CD4-positive, alpha-beta memory T cell (primary cell): ENCODE results near the gene SEPHS1. TPM values are rescaled to one million over a fixed set of nuclear protein-coding genes. Genes with fewer than 3 reads are reported as not detected.

Experiments
- CTCF ChIA-PET: fragments of 350-600 bp; sonication (Branson Sonifier 250); formaldehyde crosslinking; loops from one replicate; lab custom pipeline; 2021; ENCODE audit warnings: inconsistent platforms; ENCODE audit not compliant: partially characterized antibody; lab: Charles Lee
- POLR2A ChIA-PET: fragments of 350-600 bp; sonication (Branson Sonifier 250); formaldehyde crosslinking; loops from one replicate; lab custom pipeline; 2021; ENCODE audit not compliant: partially characterized antibody; lab: Charles Lee
- DNase-seq, 5 donors: peaks; one replicate each; pipeline versions ENCODE4 v3.0.0 to v3.0.0-alpha.2; 2020 to 2022; ENCODE audit warnings: mixed read lengths in 1 of 5
- H3K27ac ChIP-seq: one replicate; pipeline ENCODE4 v1.7.0; 2013; ENCODE audit warnings: low read depth, low read length
- H3K27me3 ChIP-seq: 2 replicates; pipeline ENCODE4 v1.7.0; 2013; ENCODE audit warnings: mild to moderate bottlenecking, low read length, moderate library complexity; ENCODE audit not compliant: insufficient read depth
- H3K36me3 ChIP-seq: 2 replicates; pipeline ENCODE4 v1.7.0; 2013; ENCODE audit warnings: mild to moderate bottlenecking, low read length, moderate library complexity; ENCODE audit not compliant: insufficient read depth
- H3K4me1 ChIP-seq: 2 replicates; pipeline ENCODE4 v1.7.0; 2013; ENCODE audit warnings: mild to moderate bottlenecking, low read length, moderate library complexity; ENCODE audit not compliant: insufficient read depth
- H3K4me3 ChIP-seq, 2 donors: one replicate each; pipeline ENCODE4 v1.7.0; 2013; ENCODE audit warnings: low read length in 2 of 2, mild to moderate bottlenecking in 1 of 2
- H3K9me3 ChIP-seq, 2 donors: one replicate each; pipeline ENCODE4 v1.7.0; 2013; ENCODE audit warnings: low read length in 2 of 2, control low read depth in 1 of 2; ENCODE audit not compliant: control insufficient read depth in 1 of 2
- H3K27ac Mint-ChIP-seq, 7 donors: one replicate each; pipeline ENCODE4 v1.8.0; 2020 to 2021; ENCODE audit warnings: mixed read lengths in 7 of 7, mild to moderate bottlenecking in 6 of 7, inconsistent platforms in 3 of 7, moderate library complexity in 3 of 7
- H3K27me3 Mint-ChIP-seq, 2 donors: one replicate each; pipeline ENCODE4 v1.8.0; 2020 to 2021; ENCODE audit warnings: mixed read lengths in 2 of 2
- H3K36me3 Mint-ChIP-seq, 2 donors: one replicate each; pipeline ENCODE4 v1.8.0; 2020 to 2021; ENCODE audit warnings: mixed read lengths in 2 of 2, inconsistent platforms in 1 of 2, mild to moderate bottlenecking in 1 of 2
- H3K4me1 Mint-ChIP-seq, 4 donors: one replicate each; pipeline ENCODE4 v1.8.0; 2020 to 2021; ENCODE audit warnings: mixed read lengths in 4 of 4, mild to moderate bottlenecking in 1 of 4
- H3K4me3 Mint-ChIP-seq, 8 donors: one replicate each; pipeline ENCODE4 v1.8.0; 2020 to 2021; ENCODE audit warnings: mixed read lengths in 8 of 8, mild to moderate bottlenecking in 7 of 8, moderate library complexity in 6 of 8, inconsistent platforms in 3 of 8
- H3K9me3 Mint-ChIP-seq, 8 donors: one replicate each; pipeline ENCODE4 v1.8.0; 2020 to 2021; ENCODE audit warnings: mixed read lengths in 8 of 8, mild to moderate bottlenecking in 5 of 8, inconsistent platforms in 3 of 8, moderate library complexity in 1 of 8
- intact Hi-C: fragments of 100-400 bp; cut with micrococcal nuclease; formaldehyde crosslinking; loops from one replicate; pipeline ENCODE4 v1.15.1; 2023
- polyA plus RNA-seq, 2 donors: library from polyadenylated mRNA; unstranded; fragments of 300-500 nt; fragmentation: Illumina TruSeq; gene quantifications; one replicate each; pipeline ENCODE4 v1.2.3, GENCODE V29; 2021
- total RNA-seq, 2 experiments: library from RNA; stranded (reverse); gene quantifications; one replicate each; pipeline ENCODE4 v1.2.3, GENCODE V29; 2021

SEPHS1 gene
- total and polyA plus RNA-seq, 4 experiments from 2014 or later: 11.3 to 30.6 (median 25.2) TPM

GRCh38 chr10:13319166-13319565 is 28.9 kb downstream of the SEPHS1 start:
- no peak overlapping the region for H3K27ac ChIP-seq
- Mint-ChIP-seq H3K27ac (no peak overlapping the region), H3K36me3 (peaks cover 29 to 41% of the 10 kb centered on the region in 2 donors), H3K4me3 (no peak overlapping the region), H3K27me3 (no peaks in the 10 kb centered on the region), H3K4me1 (no peaks in the 10 kb centered on the region), H3K9me3 (no peaks in the 10 kb centered on the region)
- ChIA-PET CTCF (no interaction called here), POLR2A (interaction anchor here (0.8 to 1.4 kb wide), 2 partner anchors 17 to 19 kb away, joined by 3 read pairs; partner anchors contain the start of gene PHYH)
- no peak for DNase-seq
- no peak overlapping the region for H3K4me3 ChIP-seq
- H3K27me3 ChIP-seq: no peaks in the 10 kb centered on the region
- H3K9me3 ChIP-seq: no peaks in the 10 kb centered on the region
- H3K4me1 ChIP-seq: no peaks in the 10 kb centered on the region
- peaks cover 13% of the 10 kb centered on the region for H3K36me3 ChIP-seq
- intact Hi-C loops: no loop called here

- no peaks in the 10 kb centered on the region for H3K27me3 Mint-ChIP-seq
- H3K4me3 Mint-ChIP-seq: no peak overlapping the region
- H3K27ac ChIP-seq: no peak overlapping the region
- H3K4me3 ChIP-seq: no peak overlapping the region
- intact Hi-C loops: no loop called here
- ChIA-PET CTCF (interaction anchor here (0.6 to 0.9 kb wide), 4 partner anchors 15 to 488 kb away, joined by 3 read pairs; no protein-coding TSS in a partner anchor), POLR2A (no interaction called here)
- no peaks in the 10 kb centered on the region for H3K9me3 Mint-ChIP-seq
- H3K27ac Mint-ChIP-seq: no peak overlapping the region
- H3K36me3 ChIP-seq: peaks cover 13% of the 10 kb centered on the region
- H3K9me3 ChIP-seq: no peaks in the 10 kb centered on the region
- no peaks in the 10 kb centered on the region for H3K27me3 ChIP-seq
- no peaks in the 10 kb centered on the region for H3K4me1 Mint-ChIP-seq
- DNase-seq: no peak
- peaks cover 20 to 32% of the 10 kb centered on the region in 2 donors for H3K36me3 Mint-ChIP-seq
- H3K4me1 ChIP-seq: no peaks in the 10 kb centered on the region
Measured at GRCh38 chr10:13317474-13317873, 30.6 kb downstream of the SEPHS1 start.

- no peak for DNase-seq
- Mint-ChIP-seq H3K27ac (no peak overlapping the region), H3K9me3 (no peaks in the 10 kb centered on the region), H3K4me3 (no peak overlapping the region), H3K4me1 (no peaks in the 10 kb centered on the region), H3K36me3 (peaks cover 17 to 28% of the 10 kb centered on the region in 2 donors), H3K27me3 (no peaks in the 10 kb centered on the region)
- POLR2A ChIA-PET: interaction anchor here (2.2 kb wide), 1 partner anchor 15 kb away, joined by 10 read pairs; no protein-coding TSS in a partner anchor
- H3K4me1 ChIP-seq: no peaks in the 10 kb centered on the region
- H3K4me3 ChIP-seq: no peak overlapping the region
- no peak overlapping the region for H3K27ac ChIP-seq
- no peaks in the 10 kb centered on the region for H3K9me3 ChIP-seq
- CTCF ChIA-PET: interaction anchor here (0.6 to 1.5 kb wide), 4 partner anchors 14 to 123 kb away, joined by 3 to 7 read pairs (median 3); no protein-coding TSS in a partner anchor
- intact Hi-C loops: no loop called here
- no peaks in the 10 kb centered on the region for H3K27me3 ChIP-seq
- peaks cover 11% of the 10 kb centered on the region for H3K36me3 ChIP-seq
Measured at GRCh38 chr10:13316635-13317311, 31.3 kb downstream of the SEPHS1 start.

GRCh38 chr10:13315361-13315760 is 32.7 kb downstream of the SEPHS1 start:
- Histone ChIP-seq H3K27me3 (no peaks in the 10 kb centered on the region), H3K36me3 (peaks cover 5% of the 10 kb centered on the region), H3K9me3 (no peaks in the 10 kb centered on the region), H3K27ac (no peak overlapping the region), H3K4me1 (no peaks in the 10 kb centered on the region), H3K4me3 (no peak overlapping the region)
- ChIA-PET POLR2A (interaction anchor here (2.2 kb wide), 1 partner anchor 13 kb away, joined by 10 read pairs; no protein-coding TSS in a partner anchor), CTCF (interaction anchor here (1.2 to 1.5 kb wide), 2 partner anchors 10 to 13 kb away, joined by 3 to 7 read pairs; no protein-coding TSS in a partner anchor)
- intact Hi-C loops: no loop called here
- no peaks in the 10 kb centered on the region for H3K9me3 Mint-ChIP-seq
- H3K27ac Mint-ChIP-seq: no peak overlapping the region
- H3K36me3 Mint-ChIP-seq: peaks cover 12 to 19% of the 10 kb centered on the region in 2 donors
- no peak overlapping the region for H3K4me3 Mint-ChIP-seq
- no peak for DNase-seq
- no peaks in the 10 kb centered on the region for H3K4me1 Mint-ChIP-seq
- H3K27me3 Mint-ChIP-seq: no peaks in the 10 kb centered on the region

GRCh38 chr10:13311177-13311575 is 36.9 kb downstream of the SEPHS1 start:
- Mint-ChIP-seq H3K9me3 (no peaks in the 10 kb centered on the region), H3K4me3 (no peak overlapping the region)
- CTCF ChIA-PET: interaction anchor here (1.2 kb wide), 1 partner anchor 9 kb away, joined by 4 read pairs; no protein-coding TSS in a partner anchor

GRCh38 chr10:13310518-13311176 is 37.4 kb downstream of the SEPHS1 start:
- no peak overlapping the region for H3K4me3 ChIP-seq
- H3K9me3 ChIP-seq: no peaks in the 10 kb centered on the region
- H3K27me3 ChIP-seq: no peaks in the 10 kb centered on the region
- Mint-ChIP-seq H3K27ac (no peak overlapping the region), H3K4me3 (no peak overlapping the region), H3K27me3 (no peaks in the 10 kb centered on the region), H3K9me3 (no peaks in the 10 kb centered on the region), H3K36me3 (no peaks in the 10 kb centered on the region), H3K4me1 (no peaks in the 10 kb centered on the region)
- intact Hi-C loops: no loop called here
- DNase-seq: no peak
- no peak overlapping the region for H3K27ac ChIP-seq
- POLR2A ChIA-PET: interaction anchor here (1.5 kb wide), 1 partner anchor 9 kb away, joined by 6 read pairs; no protein-coding TSS in a partner anchor
- CTCF ChIA-PET: interaction anchor here (1.2 kb wide), 1 partner anchor 8 kb away, joined by 4 read pairs; no protein-coding TSS in a partner anchor
- no peaks in the 10 kb centered on the region for H3K36me3 ChIP-seq
- no peaks in the 10 kb centered on the region for H3K4me1 ChIP-seq

More at GRCh38 chr10:13311177-13311575, 36.9 kb downstream of the SEPHS1 start:
- no peak overlapping the region for H3K4me3 ChIP-seq
- Mint-ChIP-seq H3K27ac (no peak overlapping the region), H3K27me3 (no peaks in the 10 kb centered on the region), H3K4me1 (no peaks in the 10 kb centered on the region), H3K36me3 (no peaks in the 10 kb centered on the region)
- H3K27me3 ChIP-seq: no peaks in the 10 kb centered on the region
- no peak overlapping the region for H3K27ac ChIP-seq
- DNase-seq: no peak
- no peaks in the 10 kb centered on the region for H3K36me3 ChIP-seq
- H3K9me3 ChIP-seq: no peaks in the 10 kb centered on the region
- no peaks in the 10 kb centered on the region for H3K4me1 ChIP-seq
- intact Hi-C loops: no loop called here
- POLR2A ChIA-PET: interaction anchor here (1.5 kb wide), 1 partner anchor 9 kb away, joined by 6 read pairs; no protein-coding TSS in a partner anchor

GRCh38 chr10:13309792-13310191 is 38.3 kb downstream of the SEPHS1 start:
- no peaks in the 10 kb centered on the region for H3K9me3 ChIP-seq
- H3K27ac ChIP-seq: no peak overlapping the region
- Mint-ChIP-seq H3K27ac (no peak overlapping the region), H3K4me1 (no peaks in the 10 kb centered on the region), H3K36me3 (no peaks in the 10 kb centered on the region), H3K27me3 (no peaks in the 10 kb centered on the region), H3K4me3 (no peak overlapping the region), H3K9me3 (no peaks in the 10 kb centered on the region)
- H3K4me1 ChIP-seq: no peaks in the 10 kb centered on the region
- ChIA-PET CTCF (interaction anchor here (1.2 kb wide), 1 partner anchor 7 kb away, joined by 4 read pairs; no protein-coding TSS in a partner anchor), POLR2A (interaction anchor here (1.5 kb wide), 1 partner anchor 8 kb away, joined by 6 read pairs; no protein-coding TSS in a partner anchor)
- DNase-seq: no peak
- intact Hi-C loops: no loop called here
- no peaks in the 10 kb centered on the region for H3K36me3 ChIP-seq
- no peak overlapping the region for H3K4me3 ChIP-seq
- H3K27me3 ChIP-seq: no peaks in the 10 kb centered on the region
